Upper lobe of left lung (tissue), 4 donors: Measurements from ENCODE around the gene ADCY4.

Source experiments
- POLR2AphosphoS5 ChIP-seq, 2 donors: sonication (generic); formaldehyde crosslinking; IDR thresholded peaks; one replicate each; pipeline ENCODE4 v1.5.1; 2017; ENCODE audit warnings: antibody characterized with exemption in 2 of 2
- TF ChIP-seq, protein P1 (sequence below), 6 experiments: fragments of 450-650 bp in 4 of 6; fragments of 200-600 bp in 2 of 6; sonication (generic) in 2 of 6; IDR thresholded peaks; one replicate each; pipeline ENCODE4 v1.5.1; 2016 to 2019; ENCODE audit warnings: antibody characterized with exemption in 6 of 6

DNA sequence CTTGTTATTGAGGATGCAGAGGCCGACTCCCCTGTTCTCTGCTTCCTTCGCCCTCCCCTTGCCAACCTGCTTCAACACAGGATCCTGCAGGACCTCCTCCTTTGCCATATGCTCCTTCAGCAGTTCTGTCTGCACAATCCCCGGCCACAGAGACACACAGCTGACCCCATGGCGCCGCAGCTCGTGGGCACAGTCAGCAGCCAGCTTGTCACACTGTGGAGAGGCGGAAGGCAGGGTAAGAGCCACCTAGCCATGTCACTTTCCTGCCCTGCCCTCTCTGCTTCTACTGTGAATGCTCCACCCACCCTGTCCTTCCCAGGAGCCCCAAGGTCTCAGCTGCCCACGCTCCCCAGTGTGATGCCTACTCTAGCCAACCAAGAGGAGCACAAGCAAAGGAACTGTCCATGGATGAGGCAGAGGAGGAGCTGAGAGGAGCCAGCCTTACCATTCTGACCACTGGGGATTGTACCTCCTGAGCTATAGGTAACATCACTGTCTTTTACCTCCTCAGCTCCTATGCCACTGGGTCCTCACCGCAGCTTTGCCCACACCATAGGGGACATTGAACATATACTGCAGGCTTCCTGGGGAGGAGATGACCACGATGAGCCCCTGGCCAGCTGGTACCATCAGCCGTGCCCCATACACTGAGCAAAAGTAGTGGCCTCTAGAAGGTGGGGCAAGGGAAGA lies 42.6 kb downstream of the ADCY4 start:
- TF ChIP-seq, protein P1, sequence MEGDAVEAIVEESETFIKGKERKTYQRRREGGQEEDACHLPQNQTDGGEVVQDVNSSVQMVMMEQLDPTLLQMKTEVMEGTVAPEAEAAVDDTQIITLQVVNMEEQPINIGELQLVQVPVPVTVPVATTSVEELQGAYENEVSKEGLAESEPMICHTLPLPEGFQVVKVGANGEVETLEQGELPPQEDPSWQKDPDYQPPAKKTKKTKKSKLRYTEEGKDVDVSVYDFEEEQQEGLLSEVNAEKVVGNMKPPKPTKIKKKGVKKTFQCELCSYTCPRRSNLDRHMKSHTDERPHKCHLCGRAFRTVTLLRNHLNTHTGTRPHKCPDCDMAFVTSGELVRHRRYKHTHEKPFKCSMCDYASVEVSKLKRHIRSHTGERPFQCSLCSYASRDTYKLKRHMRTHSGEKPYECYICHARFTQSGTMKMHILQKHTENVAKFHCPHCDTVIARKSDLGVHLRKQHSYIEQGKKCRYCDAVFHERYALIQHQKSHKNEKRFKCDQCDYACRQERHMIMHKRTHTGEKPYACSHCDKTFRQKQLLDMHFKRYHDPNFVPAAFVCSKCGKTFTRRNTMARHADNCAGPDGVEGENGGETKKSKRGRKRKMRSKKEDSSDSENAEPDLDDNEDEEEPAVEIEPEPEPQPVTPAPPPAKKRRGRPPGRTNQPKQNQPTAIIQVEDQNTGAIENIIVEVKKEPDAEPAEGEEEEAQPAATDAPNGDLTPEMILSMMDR (IDR thresholded peaks at IDR 0.05): no peak
- no peak for TF ChIP-seq POLR2AphosphoS5 (IDR thresholded peaks at IDR 0.05)
